Measurements from ENCODE around the gene ADAM12. TPM values are rescaled to one million over a fixed set of nuclear protein-coding genes. Genes with fewer than 3 reads are reported as not detected.

ADAM12 gene
- total and polyA plus RNA-seq, 2 of the 13 experiments (the other 11 are each of a cell fraction or from before 2014, with no cell fraction given): not detected

- POLR2A ChIA-PET: no interaction called here
Measured at GRCh38 chr10:126342680-126343079, 45.6 kb downstream of the ADAM12 start.

More at GRCh38 chr10:126342680-126343079, 45.6 kb downstream of the ADAM12 start:
- no peak overlapping the region for H3K27ac ChIP-seq (ENCODE audit: extremely low read length, insufficient read depth, low read length)
- DNase-seq (ENCODE audit: low spot score) (no peak), ATAC-seq (no peak), FAIRE-seq (no peak)
- no TSS peak for BruUV-seq (replicated peaks)
- CTCF ChIA-PET (ENCODE audit: low intra/inter-chr PET ratio, low total read pairs): no interaction called here
- H3K9ac ChIP-seq (ENCODE audit: insufficient read depth, low read depth, low read length): no peak overlapping the region
- no peaks in the 10 kb centered on the region for H3K9me3 ChIP-seq (ENCODE audit: low read length)
- in situ Hi-C loops (cut with HindIII; ENCODE audit: extremely low pct_ligation_motif_present, low pct_unique_long_range_greater_than_20kb) (no loop called here), intact Hi-C loops (cut with micrococcal nuclease; ENCODE audit: unreplicated experiment) (no loop called here)
- TF ChIP-seq KAT2B (IDR thresholded peaks at IDR 0.05; ENCODE audit: borderline replicate concordance, low read depth, low read length): no peak
- TF ChIP-seq, protein P1, sequence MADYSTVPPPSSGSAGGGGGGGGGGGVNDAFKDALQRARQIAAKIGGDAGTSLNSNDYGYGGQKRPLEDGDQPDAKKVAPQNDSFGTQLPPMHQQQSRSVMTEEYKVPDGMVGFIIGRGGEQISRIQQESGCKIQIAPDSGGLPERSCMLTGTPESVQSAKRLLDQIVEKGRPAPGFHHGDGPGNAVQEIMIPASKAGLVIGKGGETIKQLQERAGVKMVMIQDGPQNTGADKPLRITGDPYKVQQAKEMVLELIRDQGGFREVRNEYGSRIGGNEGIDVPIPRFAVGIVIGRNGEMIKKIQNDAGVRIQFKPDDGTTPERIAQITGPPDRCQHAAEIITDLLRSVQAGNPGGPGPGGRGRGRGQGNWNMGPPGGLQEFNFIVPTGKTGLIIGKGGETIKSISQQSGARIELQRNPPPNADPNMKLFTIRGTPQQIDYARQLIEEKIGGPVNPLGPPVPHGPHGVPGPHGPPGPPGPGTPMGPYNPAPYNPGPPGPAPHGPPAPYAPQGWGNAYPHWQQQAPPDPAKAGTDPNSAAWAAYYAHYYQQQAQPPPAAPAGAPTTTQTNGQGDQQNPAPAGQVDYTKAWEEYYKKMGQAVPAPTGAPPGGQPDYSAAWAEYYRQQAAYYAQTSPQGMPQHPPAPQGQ (CRISPR knock-in tag; IDR thresholded peaks at IDR 0.05; ENCODE audit: borderline replicate concordance): no peak
- no peak for TF ChIP-seq NFYB (CRISPR knock-in tag; IDR thresholded peaks at IDR 0.05)
- TF ChIP-seq MXI1 (IDR thresholded peaks at IDR 0.05; ENCODE audit: borderline replicate concordance, low read depth, low read length): no peak
- TF ChIP-seq ZNF703 (CRISPR knock-in tag; IDR thresholded peaks at IDR 0.05; ENCODE audit: borderline replicate concordance): no peak
- no peak for TF ChIP-seq SNAI1 (CRISPR knock-in tag; IDR thresholded peaks at IDR 0.05; ENCODE audit: borderline replicate concordance)
- TF ChIP-seq, protein P2, sequence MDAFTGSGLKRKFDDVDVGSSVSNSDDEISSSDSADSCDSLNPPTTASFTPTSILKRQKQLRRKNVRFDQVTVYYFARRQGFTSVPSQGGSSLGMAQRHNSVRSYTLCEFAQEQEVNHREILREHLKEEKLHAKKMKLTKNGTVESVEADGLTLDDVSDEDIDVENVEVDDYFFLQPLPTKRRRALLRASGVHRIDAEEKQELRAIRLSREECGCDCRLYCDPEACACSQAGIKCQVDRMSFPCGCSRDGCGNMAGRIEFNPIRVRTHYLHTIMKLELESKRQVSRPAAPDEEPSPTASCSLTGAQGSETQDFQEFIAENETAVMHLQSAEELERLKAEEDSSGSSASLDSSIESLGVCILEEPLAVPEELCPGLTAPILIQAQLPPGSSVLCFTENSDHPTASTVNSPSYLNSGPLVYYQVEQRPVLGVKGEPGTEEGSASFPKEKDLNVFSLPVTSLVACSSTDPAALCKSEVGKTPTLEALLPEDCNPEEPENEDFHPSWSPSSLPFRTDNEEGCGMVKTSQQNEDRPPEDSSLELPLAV (CRISPR knock-in tag; conservative IDR thresholded peaks at IDR 0.05; ENCODE audit: low read depth): no peak
- no peak for TF ChIP-seq SP4 (CRISPR knock-in tag; IDR thresholded peaks at IDR 0.05)
- TF ChIP-seq RARA (CRISPR knock-in tag; IDR thresholded peaks at IDR 0.05): no peak
- TF ChIP-seq ZNF367 (CRISPR knock-in tag; IDR thresholded peaks at IDR 0.05; ENCODE audit: borderline replicate concordance): no peak
- no peak for TF ChIP-seq HNF4A (CRISPR knock-in tag; IDR thresholded peaks at IDR 0.05)
- TF ChIP-seq, protein P3, sequence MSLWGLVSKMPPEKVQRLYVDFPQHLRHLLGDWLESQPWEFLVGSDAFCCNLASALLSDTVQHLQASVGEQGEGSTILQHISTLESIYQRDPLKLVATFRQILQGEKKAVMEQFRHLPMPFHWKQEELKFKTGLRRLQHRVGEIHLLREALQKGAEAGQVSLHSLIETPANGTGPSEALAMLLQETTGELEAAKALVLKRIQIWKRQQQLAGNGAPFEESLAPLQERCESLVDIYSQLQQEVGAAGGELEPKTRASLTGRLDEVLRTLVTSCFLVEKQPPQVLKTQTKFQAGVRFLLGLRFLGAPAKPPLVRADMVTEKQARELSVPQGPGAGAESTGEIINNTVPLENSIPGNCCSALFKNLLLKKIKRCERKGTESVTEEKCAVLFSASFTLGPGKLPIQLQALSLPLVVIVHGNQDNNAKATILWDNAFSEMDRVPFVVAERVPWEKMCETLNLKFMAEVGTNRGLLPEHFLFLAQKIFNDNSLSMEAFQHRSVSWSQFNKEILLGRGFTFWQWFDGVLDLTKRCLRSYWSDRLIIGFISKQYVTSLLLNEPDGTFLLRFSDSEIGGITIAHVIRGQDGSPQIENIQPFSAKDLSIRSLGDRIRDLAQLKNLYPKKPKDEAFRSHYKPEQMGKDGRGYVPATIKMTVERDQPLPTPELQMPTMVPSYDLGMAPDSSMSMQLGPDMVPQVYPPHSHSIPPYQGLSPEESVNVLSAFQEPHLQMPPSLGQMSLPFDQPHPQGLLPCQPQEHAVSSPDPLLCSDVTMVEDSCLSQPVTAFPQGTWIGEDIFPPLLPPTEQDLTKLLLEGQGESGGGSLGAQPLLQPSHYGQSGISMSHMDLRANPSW (CRISPR knock-in tag; IDR thresholded peaks at IDR 0.05; ENCODE audit: borderline replicate concordance): no peak
- no peak overlapping the region for H3K4me3 ChIP-seq (replicated peaks in 1 of 3; ENCODE audit: insufficient read depth in 1 of 3, low read depth in 2 of 3, low read length in 3 of 3)
- H3K27me3 ChIP-seq (ENCODE audit: control insufficient read depth in 1 of 2, insufficient read depth in 2 of 2, low read length in 2 of 2): no peaks in the 10 kb centered on the region
- H3K4me2 ChIP-seq (ENCODE audit: low read depth, low read length): no peak overlapping the region
- H3K36me3 ChIP-seq (replicated peaks in 1 of 2; ENCODE audit: control insufficient read depth in 1 of 2, insufficient read depth in 2 of 2, low read length in 2 of 2): no peaks in the 10 kb centered on the region
- WGBS (ENCODE audit: low lambda C conversion rate): 19% methylated on average over 5 of the region's 5 CpGs
- H4K20me1 ChIP-seq (ENCODE audit: insufficient read depth, low read length): no peaks in the 10 kb centered on the region
- no peaks in the 10 kb centered on the region for H3K4me1 ChIP-seq (ENCODE audit: insufficient read depth, low read length)
- H3K79me2 ChIP-seq (ENCODE audit: insufficient read depth, low read length): no peaks in the 10 kb centered on the region
- H2AFZ ChIP-seq (ENCODE audit: low read length): no peak overlapping the region
